Limb (tissue), 2 donors: ENCODE data around the gene TM9SF3.

Source experiments
- DNase-seq, 2 donors: peaks; one replicate each; pipeline ENCODE4 v3.0.0-alpha.2; 2016; ENCODE audit errors: extremely low spot score in 2 of 2

The TM9SF3 gene

GRCh38 chr10:96586419-96587263 lies at the start of gene TM9SF3:
Gene TM9SF3 (minus strand): TSS chr10:96587012. CDS start chr10:96586835, 177 bp downstream.
- peak; percentile 87 to 94 for DNase-seq

- DNase-seq, result no peak
These were observed 49.7 kb upstream of the TM9SF3 start for GRCh38 chr10:96636551-96636950.

- no peak for DNase-seq
These were observed 46.3 kb upstream of the TM9SF3 start for GRCh38 chr10:96632974-96633710.

GRCh38 chr10:96627292-96627691 lies 40.5 kb upstream of the TM9SF3 start:
- DNase-seq, result no peak

- no peak for DNase-seq
These were observed 40.0 kb upstream of the TM9SF3 start for GRCh38 chr10:96626795-96627194.

- DNase-seq, result no peak
These were observed 38.4 kb upstream of the TM9SF3 start for GRCh38 chr10:96625173-96625572.

- no peak for DNase-seq
These were observed 35.4 kb upstream of the TM9SF3 start for GRCh38 chr10:96622013-96622787.

DNA sequence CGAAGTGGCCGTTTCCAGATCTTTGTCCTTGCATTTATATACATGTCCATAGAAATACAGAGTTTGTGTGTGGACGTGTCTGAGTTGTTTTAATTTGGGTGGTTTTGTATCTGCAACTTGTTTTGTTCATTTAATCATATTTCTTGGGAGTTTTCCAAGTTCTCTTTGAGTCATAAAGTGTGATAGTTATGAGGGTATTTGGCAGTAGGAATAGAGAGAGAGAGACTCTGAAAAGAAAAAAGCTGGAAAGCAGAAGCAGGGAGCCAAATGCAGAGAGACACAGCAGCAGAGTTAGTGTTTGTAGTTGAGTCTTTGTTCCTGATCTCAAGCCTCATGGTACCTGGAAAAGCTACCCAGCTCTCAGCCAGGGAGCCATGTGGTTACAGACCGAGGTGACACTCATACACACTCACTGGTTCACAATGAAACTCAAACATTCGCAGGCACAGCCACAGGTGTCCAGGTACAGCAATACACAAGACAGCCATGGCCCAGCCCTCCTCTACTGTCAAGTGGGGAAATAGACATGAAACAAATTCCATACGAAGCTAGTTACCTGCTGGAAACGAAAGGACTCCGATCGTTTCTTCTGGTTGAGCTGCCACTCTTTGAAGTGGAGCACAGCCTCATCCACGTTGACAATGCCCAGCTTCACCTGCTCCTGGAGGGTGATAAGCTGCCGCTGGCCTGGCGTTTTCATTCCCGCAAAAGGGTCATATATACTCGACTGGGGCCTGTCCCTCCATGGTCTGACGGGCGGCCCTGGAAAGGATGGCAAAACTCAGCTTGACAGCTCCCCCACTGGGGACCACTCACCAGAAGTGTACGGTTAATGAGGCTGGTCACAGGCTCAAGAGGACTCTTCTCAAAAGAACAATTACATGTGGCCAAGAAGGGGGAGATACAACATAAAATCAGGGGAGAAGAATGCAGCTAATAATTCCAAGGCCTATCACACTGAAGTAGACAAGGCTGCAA lies 33.3 kb upstream of the TM9SF3 start:
- no peak for DNase-seq

GRCh38 chr10:96619120-96619519 lies 32.3 kb upstream of the TM9SF3 start:
- DNase-seq, result no peak

- DNase-seq, result no peak
These were observed 31.8 kb upstream of the TM9SF3 start for GRCh38 chr10:96618653-96619052.

- no peak for DNase-seq
These were observed 30.1 kb upstream of the TM9SF3 start for GRCh38 chr10:96616961-96617360.

DNA sequence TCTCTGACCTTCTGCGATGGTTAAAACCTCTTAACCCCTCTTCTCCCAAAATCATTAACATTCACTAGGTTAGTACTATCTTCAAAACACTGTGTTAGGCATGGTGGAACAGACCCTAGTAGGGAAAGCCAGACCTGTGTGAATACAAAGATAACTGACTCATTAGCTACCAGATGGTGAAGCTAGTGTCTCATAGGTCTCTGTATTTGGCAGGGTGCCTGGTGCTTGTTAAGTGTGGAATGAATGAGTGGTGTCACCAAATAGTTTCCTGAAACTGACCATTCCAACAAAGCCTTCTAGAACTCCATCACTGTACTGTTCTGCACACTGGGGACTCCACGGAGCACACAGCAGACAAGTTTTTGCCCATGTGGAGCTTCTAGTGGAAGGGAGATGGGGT lies 27.7 kb upstream of the TM9SF3 start:
- DNase-seq, result no peak

GRCh38 chr10:96613576-96613975 lies 26.8 kb upstream of the TM9SF3 start:
- no peak for DNase-seq

GRCh38 chr10:96612055-96612830 lies 25.4 kb upstream of the TM9SF3 start:
- DNase-seq, result no peak

DNA sequence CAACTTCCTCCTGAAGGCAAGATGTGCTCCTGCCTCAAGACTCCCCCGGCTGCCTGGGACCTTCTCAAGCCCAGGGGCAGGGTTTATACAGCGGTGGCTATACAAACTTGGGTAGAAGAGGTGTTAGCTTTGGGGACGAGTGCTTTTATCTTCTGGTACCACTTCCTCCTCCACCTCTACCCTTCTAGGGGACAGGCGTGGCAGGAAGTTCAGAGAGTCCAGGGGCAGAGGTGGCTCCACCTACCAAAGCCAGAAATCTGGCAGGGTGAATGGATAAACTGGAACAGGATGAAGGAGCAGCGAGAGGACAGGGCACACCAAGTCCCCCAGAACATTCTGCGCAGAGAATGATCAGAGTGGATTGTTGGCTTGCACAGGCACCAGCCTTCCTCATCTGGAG lies 24.0 kb upstream of the TM9SF3 start:
- no peak for DNase-seq

DNA sequence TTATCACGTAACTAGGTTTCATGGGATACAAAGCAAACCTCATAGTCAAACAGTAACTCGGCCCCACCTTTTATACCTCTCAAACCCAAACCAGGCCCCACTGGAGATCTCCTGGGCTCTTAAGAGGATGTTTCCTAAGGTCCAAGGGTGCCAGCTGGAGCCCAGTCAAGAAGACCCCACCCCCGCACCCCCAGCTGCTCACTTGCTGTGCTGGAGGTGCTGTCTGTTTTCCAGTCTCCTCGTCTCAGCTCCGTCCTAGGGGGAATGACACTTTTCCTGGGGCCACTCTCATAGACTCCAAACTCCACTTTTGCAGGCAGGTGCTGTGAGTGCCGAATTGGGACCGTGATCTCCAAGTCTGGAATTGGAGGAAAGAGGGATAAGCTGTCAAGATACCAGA lies 22.7 kb upstream of the TM9SF3 start:
- no peak for DNase-seq

DNA sequence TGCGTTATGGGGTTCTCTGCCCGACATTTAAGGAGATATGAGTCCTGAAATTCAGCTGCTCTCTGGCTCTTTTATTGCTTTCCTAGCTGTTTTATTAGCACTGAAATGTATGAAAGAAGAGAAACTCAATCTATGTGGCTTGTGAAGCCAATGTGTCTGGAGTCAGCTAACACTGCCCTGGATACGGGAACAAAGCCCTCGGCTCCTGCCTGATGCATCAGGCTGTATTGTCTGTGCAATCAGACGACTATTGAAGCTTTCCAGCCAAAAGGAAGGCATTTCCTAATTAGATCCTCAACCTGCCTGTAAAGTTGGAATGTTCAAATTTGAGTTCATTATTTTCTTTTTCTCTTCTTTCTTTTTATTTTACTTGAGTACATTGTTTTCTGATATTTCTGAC lies 22.0 kb upstream of the TM9SF3 start:
- no peak for DNase-seq

DNA sequence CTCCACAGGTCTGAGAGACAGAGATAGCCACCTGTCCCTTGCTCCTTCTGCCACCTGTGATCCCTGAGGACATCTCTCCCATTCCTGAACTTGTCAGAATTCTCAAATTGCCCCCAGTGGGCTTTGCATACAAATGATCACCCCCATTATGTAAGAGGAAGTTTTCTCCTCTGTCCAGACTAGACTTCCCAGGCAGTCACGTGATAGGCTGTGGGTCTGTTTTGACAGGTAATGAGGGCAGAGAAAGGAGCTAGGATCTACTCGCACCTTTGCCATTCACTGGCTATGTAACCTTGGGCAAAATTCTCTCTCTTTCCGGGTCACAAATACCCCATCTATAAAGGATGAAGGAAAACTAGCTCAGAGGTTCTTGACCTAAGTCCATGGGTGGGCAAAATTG lies 21.4 kb upstream of the TM9SF3 start:
- DNase-seq, result no peak

- DNase-seq, result no peak
These were observed 20.1 kb upstream of the TM9SF3 start for GRCh38 chr10:96606946-96607345.

DNA sequence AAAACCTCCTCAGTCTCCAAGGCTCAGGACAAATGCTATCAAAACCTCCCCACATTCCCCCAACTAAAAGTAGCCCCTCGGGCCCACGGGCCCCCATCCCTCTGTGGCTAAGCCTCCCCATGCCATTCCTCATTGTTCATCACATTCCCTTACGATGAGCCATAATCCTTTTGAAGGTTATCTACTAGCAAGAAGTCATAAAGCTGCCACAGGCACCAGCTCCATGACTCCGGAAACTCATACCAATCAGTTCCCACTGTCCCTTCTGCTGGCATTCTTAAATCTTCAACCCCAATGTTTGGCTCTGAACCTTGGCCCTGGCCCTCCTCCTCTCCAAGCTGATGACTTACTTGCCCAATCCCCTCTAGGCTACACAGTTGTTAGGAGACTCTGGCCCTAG lies 19.4 kb upstream of the TM9SF3 start:
- DNase-seq, result no peak
